ENCODE measurements around the gene PSPN. TPM values are rescaled to one million over a fixed set of nuclear protein-coding genes. Genes with fewer than 3 reads are reported as not detected.

The PSPN gene
- total and polyA plus RNA-seq, 2 of the 13 experiments (the other 11 are each of a cell fraction or from before 2014, with no cell fraction given): 0.69 to 1.1 TPM

- TF ChIP-seq ZNF687 (CRISPR knock-in tag; IDR thresholded peaks at IDR 0.05) (peak; percentile 36; the same call in 1 of the 2 replicates), ZIK1 (CRISPR knock-in tag; IDR thresholded peaks at IDR 0.05; ENCODE audit: borderline replicate concordance, low read depth) (no peak), PCBP1 (IDR thresholded peaks at IDR 0.05; ENCODE audit: borderline replicate concordance, low read depth, low read length) (0 out of 2 replicates have a peak, but pooled peaks have one; percentile 27)
Observed at GRCh38 chr19:6412447-6413091, 36.8 kb upstream of the PSPN start (continued).

DNA sequence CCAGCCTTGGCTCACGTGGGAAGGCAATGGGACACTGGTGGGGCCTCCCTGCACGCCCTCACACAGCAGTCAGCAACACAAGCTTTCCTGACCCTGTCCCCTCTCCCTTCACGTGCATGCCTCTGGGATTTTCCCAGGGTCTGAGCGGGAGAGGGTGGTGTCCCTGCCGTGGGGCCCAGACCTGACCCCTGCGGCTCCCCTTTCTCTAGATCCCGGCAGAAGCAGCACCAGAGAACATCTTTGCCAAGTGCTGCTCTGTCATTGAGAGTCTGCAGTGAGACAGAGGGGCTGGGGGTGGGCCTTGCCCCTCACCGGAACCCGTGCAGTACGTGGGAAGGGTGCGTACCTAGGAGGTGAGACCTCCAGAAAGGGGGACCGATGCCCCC lies 36.3 kb upstream of the PSPN start:
- Histone ChIP-seq H4K20me1 (ENCODE audit: insufficient read depth, low read length) (peaks cover 7% of the 10 kb centered on the region; the same call in 1 of the 2 replicates), H3K36me3 (replicated peaks in 1 of 2; ENCODE audit: control insufficient read depth in 1 of 2, insufficient read depth in 2 of 2, low read length in 2 of 2) (peaks cover 14 to 33% of the 10 kb centered on the region in 2 experiments; a peak in 4 of 5 replicates), H3K4me3 (replicated peaks in 1 of 3; ENCODE audit: insufficient read depth in 1 of 3, low read depth in 2 of 3, low read length in 3 of 3) (no peak overlapping the region), H3K27ac (ENCODE audit: extremely low read length, insufficient read depth, low read length) (no peak overlapping the region), H3K79me2 (ENCODE audit: insufficient read depth, low read length) (no peaks in the 10 kb centered on the region), H3K27me3 (ENCODE audit: control insufficient read depth in 1 of 2, insufficient read depth in 2 of 2, low read length in 2 of 2) (no peaks in the 10 kb centered on the region), H3K9ac (ENCODE audit: insufficient read depth, low read depth, low read length) (no peak overlapping the region), H2AFZ (ENCODE audit: low read length) (no peak overlapping the region), H3K4me1 (ENCODE audit: insufficient read depth, low read length) (no peaks in the 10 kb centered on the region), H3K4me2 (ENCODE audit: low read depth, low read length) (no peak overlapping the region), H3K9me3 (ENCODE audit: low read length) (no peaks in the 10 kb centered on the region)
- CTCF ChIA-PET (ENCODE audit: low intra/inter-chr PET ratio, low total read pairs): no interaction called here
- ATAC-seq: peak; percentile 41
- POLR2A ChIA-PET: interaction anchor here (1.7 kb wide), 1 partner anchor 13 kb away, joined by 4 read pairs; the partner anchor contains the start of gene KHSRP
- intact Hi-C loops (cut with micrococcal nuclease; ENCODE audit: unreplicated experiment) (no loop called here), in situ Hi-C loops (cut with HindIII; ENCODE audit: extremely low pct_ligation_motif_present, low pct_unique_long_range_greater_than_20kb) (no loop called here)
- no peak for DNase-seq (ENCODE audit: low spot score)
- WGBS (ENCODE audit: low lambda C conversion rate): 82% methylated on average over 6 of the region's 12 CpGs
- no peak for FAIRE-seq
- BruUV-seq (replicated peaks): no TSS peak
- TF ChIP-seq ZNF280B (CRISPR knock-in tag; IDR thresholded peaks at IDR 0.05; ENCODE audit: borderline replicate concordance) (peak; percentile 4; the same call in 1 of the 2 replicates), SIN3A (IDR thresholded peaks at IDR 0.05; ENCODE audit: borderline replicate concordance, low read depth, low read length) (0 out of 2 replicates have a peak, but pooled peaks have one; percentile 15), RCOR2 (CRISPR knock-in tag; IDR thresholded peaks at IDR 0.05) (no peak), ZXDC (CRISPR knock-in tag; IDR thresholded peaks at IDR 0.05) (no peak), RARA (CRISPR knock-in tag; IDR thresholded peaks at IDR 0.05) (no peak), ZNF776 (CRISPR knock-in tag; IDR thresholded peaks at IDR 0.05) (no peak), SRSF1 (optimal IDR thresholded peaks at IDR 0.05; ENCODE audit: low read depth, low read length) (peak; percentile 14), ZNF34 (CRISPR knock-in tag; IDR thresholded peaks at IDR 0.05; ENCODE audit: borderline replicate concordance) (no peak), FOXM1 (CRISPR knock-in tag; IDR thresholded peaks at IDR 0.05) (no peak)

All from HepG2 (cell line).